H54 (cell line): Measurements from ENCODE around the gene SATB2.

Source experiments
- DNase-seq: peaks from one replicate; pipeline ENCODE4 v3.0.0; 2011; ENCODE audit warnings: low spot score, mixed read lengths; ENCODE audit not compliant: insufficient read length
- FAIRE-seq: peaks from 3 replicates; lab custom pipeline; 2011; peaks lifted over from hg19 to GRCh38; lab: Jason Lieb, UNC
- POLR2A ChIP-seq: IDR thresholded peaks from 2 replicates; pipeline ENCODE4 v1.6.1; 2011; ENCODE audit warnings: low read depth, mild to moderate bottlenecking, low read length

The SATB2 gene

GRCh38 chr2:199462956-199463692 lies 5.4 kb upstream of the SATB2 start:
- DNase-seq, result peak; percentile 95
- peak; percentile 30 for FAIRE-seq
- 0 out of 2 replicates have a peak, but pooled peaks have one; percentile 9 for TF ChIP-seq POLR2A

GRCh38 chr2:199462347-199462955 lies 4.7 kb upstream of the SATB2 start:
- FAIRE-seq, result no peak
- no peak for DNase-seq
- no peak for TF ChIP-seq POLR2A

GRCh38 chr2:199461711-199462346 lies 4.1 kb upstream of the SATB2 start:
- no peak for TF ChIP-seq POLR2A
- DNase-seq, result no peak
- no peak for FAIRE-seq

DNA sequence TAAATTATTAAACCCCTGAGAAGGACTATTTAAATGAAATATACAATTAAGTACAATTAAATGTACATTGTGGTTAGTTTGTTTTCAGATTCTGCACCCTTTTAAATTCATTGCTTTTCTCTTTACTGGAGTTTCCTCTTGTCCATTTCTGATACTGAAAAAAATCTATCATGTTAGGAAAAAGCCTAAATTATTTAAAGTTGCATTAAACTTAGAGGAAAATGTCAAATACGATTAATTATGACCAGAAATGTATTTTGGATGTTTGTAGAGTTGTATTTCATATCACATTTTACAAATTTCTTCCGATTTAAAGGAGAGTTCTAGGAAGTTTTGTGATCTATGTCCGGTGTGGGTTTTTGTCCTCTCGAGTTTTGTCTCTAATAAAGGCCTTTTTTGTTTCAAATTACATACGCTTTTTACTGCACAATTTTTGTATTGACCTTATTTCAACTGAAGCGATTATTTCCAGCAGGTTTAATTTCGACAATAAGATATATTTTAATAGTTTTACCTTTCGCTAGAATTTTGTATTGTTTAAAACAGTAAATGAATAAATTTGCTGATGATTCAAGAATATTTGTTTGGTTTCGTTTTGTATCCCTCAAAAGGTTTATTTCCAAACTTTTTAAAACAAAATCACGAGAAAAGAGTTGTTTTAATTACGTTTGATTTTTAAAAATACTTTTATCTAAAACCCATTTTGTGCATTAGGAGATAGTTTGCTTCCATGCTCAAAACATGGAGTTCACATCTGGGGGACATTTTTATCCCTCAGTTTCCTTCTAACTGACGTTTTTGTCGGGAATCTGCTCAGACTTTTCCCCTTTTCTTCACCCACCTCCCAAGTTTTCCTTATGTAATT lies 3.3 kb upstream of the SATB2 start:
- no peak for FAIRE-seq
- no peak for TF ChIP-seq POLR2A
- no peak for DNase-seq

GRCh38 chr2:199460101-199460671 lies 2.4 kb upstream of the SATB2 start:
- TF ChIP-seq POLR2A, result no peak
- FAIRE-seq, result peak; percentile 23
- DNase-seq, result no peak

GRCh38 chr2:199459286-199460100 lies 1.8 kb upstream of the SATB2 start:
- FAIRE-seq (no peak), DNase-seq (peak; percentile 71)
- 0 out of 2 replicates have a peak, but pooled peaks have one; percentile 32 for TF ChIP-seq POLR2A

DNA sequence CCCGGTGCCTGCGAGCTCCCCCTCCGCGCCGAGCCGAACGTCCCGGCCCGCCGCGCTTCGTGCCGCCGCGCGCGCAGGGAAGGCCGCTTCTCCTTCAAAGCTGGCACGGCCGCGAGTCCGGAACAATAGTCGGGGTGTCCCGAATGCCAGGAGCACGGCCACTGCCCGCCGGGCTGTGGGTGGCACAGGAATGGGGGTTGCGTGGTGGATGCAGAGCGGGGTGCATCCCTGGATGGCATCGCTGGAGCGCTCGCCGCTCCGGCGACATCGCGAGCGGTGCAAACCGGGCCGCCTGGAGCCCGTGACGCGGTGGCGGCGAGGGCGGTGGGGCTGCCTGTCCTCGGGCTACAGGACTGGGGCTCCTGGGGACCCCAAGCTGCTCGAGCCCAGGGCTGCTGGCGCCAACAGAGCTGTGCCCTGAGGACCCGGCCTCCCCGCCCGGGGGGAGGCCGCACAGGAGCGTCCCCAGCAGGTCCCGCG lies 1.1 kb upstream of the SATB2 start:
- TF ChIP-seq POLR2A, result no peak
- FAIRE-seq, result no peak
- no peak for DNase-seq

DNA sequence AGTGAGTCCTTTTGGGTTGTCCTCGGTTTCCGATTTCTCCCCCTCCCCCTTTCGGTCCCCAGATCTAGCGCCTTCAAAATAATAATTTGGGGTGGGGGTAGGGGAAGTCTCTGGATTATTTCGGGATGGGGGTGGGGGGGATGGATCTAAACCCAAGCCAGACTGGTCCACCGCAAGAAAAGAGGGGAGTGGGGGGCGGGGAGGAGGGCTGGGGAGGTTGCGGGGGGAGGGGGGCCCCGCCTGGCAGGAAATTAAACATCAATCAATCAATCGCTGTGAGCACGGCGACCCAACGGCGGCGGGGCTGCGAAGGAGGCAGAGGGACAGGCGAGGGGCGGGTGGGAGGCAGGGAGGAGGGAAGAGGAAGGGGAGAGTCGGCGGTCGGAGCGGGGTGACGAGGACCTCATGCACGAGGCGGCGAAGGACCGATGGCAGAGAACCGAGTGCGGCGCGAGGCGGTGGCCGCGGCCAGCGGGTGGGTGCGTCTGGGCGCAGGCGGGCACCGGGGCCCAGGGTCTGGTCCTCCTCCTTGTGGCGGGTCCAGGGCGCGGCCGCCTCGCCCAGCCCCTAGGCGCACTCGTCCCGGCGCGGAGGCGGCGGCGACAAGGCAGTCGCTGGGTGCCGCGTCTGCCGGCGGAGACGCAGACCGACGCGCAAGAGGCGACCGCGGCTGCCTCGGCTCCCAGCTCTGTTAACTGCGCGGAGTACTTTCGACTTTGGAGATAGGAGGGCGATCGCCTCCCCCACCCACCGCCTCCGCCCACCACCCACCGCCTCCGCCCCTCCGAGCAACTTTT lies 468 bp upstream of the SATB2 start:
- FAIRE-seq, result no peak
- TF ChIP-seq POLR2A, result peak; percentile 51
- no peak for DNase-seq

- DNase-seq (no peak), FAIRE-seq (no peak)
- TF ChIP-seq POLR2A, result no peak
Observed at GRCh38 chr2:199456383-199457146, 1.2 kb downstream of the SATB2 start.

- no peak for DNase-seq
- no peak for FAIRE-seq
- TF ChIP-seq POLR2A, result 0 out of 2 replicates have a peak, but pooled peaks have one; percentile 23
Observed at GRCh38 chr2:199455545-199456382, 2.0 kb downstream of the SATB2 start.
